Chondrocyte (in vitro differentiated cells): Measurements from ENCODE around the gene PDE9A. TPM values are rescaled to one million over a fixed set of nuclear protein-coding genes. Genes with fewer than 3 reads are reported as not detected.

Experiments used
- DNase-seq: peaks from one replicate; pipeline ENCODE4 v3.0.0; 2021; ENCODE audit warnings: mixed read lengths, low spot score
- H3K27ac Mint-ChIP-seq: one replicate; pipeline ENCODE4 v1.8.0; 2021; ENCODE audit warnings: mild to moderate bottlenecking, moderate library complexity, mixed read lengths; ENCODE audit not compliant: unreplicated experiment
- H3K27me3 Mint-ChIP-seq: 2 replicates; pipeline ENCODE4 v1.8.0; 2021; ENCODE audit warnings: low read depth, mixed read lengths
- H3K36me3 Mint-ChIP-seq: 2 replicates; pipeline ENCODE4 v1.8.0; 2021; ENCODE audit warnings: low read depth, mixed read lengths
- H3K4me1 Mint-ChIP-seq: 2 replicates; pipeline ENCODE4 v1.8.0; 2021; ENCODE audit warnings: low read depth, mild to moderate bottlenecking, mixed read lengths
- H3K4me3 Mint-ChIP-seq: one replicate; pipeline ENCODE4 v1.8.0; 2021; ENCODE audit warnings: mild to moderate bottlenecking, moderate library complexity, mixed read lengths; ENCODE audit not compliant: unreplicated experiment
- H3K9me3 Mint-ChIP-seq: 2 replicates; pipeline ENCODE4 v1.8.0; 2021; ENCODE audit warnings: low read depth, mixed read lengths
- CTCF ChIP-seq: fragments of 200-600 bp; sonication (generic); IDR thresholded peaks from 2 replicates; pipeline ENCODE4 v1.5.0; 2021; ENCODE audit warnings: antibody characterized with exemption, mild to moderate bottlenecking, moderate library complexity
- total RNA-seq: library from RNA; stranded (reverse); gene quantifications from 3 replicates; pipeline ENCODE4 v1.2.1, GENCODE V29; 2021

The PDE9A gene
- total RNA-seq, 1 donor from 2014 or later: 0.60 TPM

GRCh38 chr21:42633858-42634257 lies 19.6 kb upstream of the PDE9A start:
- H3K4me3 Mint-ChIP-seq: no peak overlapping the region
- H3K27ac Mint-ChIP-seq: no peak overlapping the region
- H3K36me3 Mint-ChIP-seq: no peaks in the 10 kb centered on the region
- H3K9me3 Mint-ChIP-seq: no peaks in the 10 kb centered on the region
- TF ChIP-seq CTCF: no peak
- peaks cover 13% of the 10 kb centered on the region for H3K27me3 Mint-ChIP-seq
- H3K4me1 Mint-ChIP-seq: no peaks in the 10 kb centered on the region
- DNase-seq: no peak

GRCh38 chr21:42635848-42636519 lies 17.4 kb upstream of the PDE9A start:
- Mint-ChIP-seq H3K4me1 (no peaks in the 10 kb centered on the region), H3K9me3 (no peaks in the 10 kb centered on the region), H3K27me3 (peaks cover 24% of the 10 kb centered on the region), H3K27ac (no peak overlapping the region), H3K4me3 (no peak overlapping the region), H3K36me3 (no peaks in the 10 kb centered on the region)
- peak; percentile 43 for DNase-seq
- no peak for TF ChIP-seq CTCF

- Mint-ChIP-seq H3K36me3 (no peaks in the 10 kb centered on the region), H3K9me3 (no peaks in the 10 kb centered on the region)
Observed at GRCh38 chr21:42636520-42637266, 16.7 kb upstream of the PDE9A start.

GRCh38 chr21:42637267-42638041 lies 16.0 kb upstream of the PDE9A start:
- Mint-ChIP-seq H3K4me3 (no peak overlapping the region), H3K27me3 (peaks cover 33% of the 10 kb centered on the region), H3K4me1 (no peaks in the 10 kb centered on the region), H3K9me3 (no peaks in the 10 kb centered on the region), H3K27ac (no peak overlapping the region), H3K36me3 (no peaks in the 10 kb centered on the region)
- TF ChIP-seq CTCF: no peak
- DNase-seq: peak; percentile 48

More at GRCh38 chr21:42636520-42637266, 16.7 kb upstream of the PDE9A start:
- H3K27ac Mint-ChIP-seq: no peak overlapping the region
- no peak overlapping the region for H3K4me3 Mint-ChIP-seq
- no peaks in the 10 kb centered on the region for H3K4me1 Mint-ChIP-seq
- no peak for DNase-seq
- no peak for TF ChIP-seq CTCF
- H3K27me3 Mint-ChIP-seq: peaks cover 28% of the 10 kb centered on the region

GRCh38 chr21:42638266-42638863 lies 15.1 kb upstream of the PDE9A start:
- Mint-ChIP-seq H3K27ac (no peak overlapping the region), H3K9me3 (no peaks in the 10 kb centered on the region), H3K27me3 (peaks cover 36% of the 10 kb centered on the region), H3K4me1 (no peaks in the 10 kb centered on the region), H3K36me3 (no peaks in the 10 kb centered on the region), H3K4me3 (no peak overlapping the region)
- no peak for TF ChIP-seq CTCF
- DNase-seq: peak; percentile 46
